ENCODE measurements around the gene PRR20C. TPM values are rescaled to one million over a fixed set of nuclear protein-coding genes. Genes with fewer than 3 reads are reported as not detected.
"Not testable (repeated sequence)": the region's sequence is repeated elsewhere in the genome, so short reads cannot be mapped to it uniquely, and the experiment has no call there.

Gene PRR20C
- total RNA-seq, 1 donor from 2014 or later, result not detected

DNA sequence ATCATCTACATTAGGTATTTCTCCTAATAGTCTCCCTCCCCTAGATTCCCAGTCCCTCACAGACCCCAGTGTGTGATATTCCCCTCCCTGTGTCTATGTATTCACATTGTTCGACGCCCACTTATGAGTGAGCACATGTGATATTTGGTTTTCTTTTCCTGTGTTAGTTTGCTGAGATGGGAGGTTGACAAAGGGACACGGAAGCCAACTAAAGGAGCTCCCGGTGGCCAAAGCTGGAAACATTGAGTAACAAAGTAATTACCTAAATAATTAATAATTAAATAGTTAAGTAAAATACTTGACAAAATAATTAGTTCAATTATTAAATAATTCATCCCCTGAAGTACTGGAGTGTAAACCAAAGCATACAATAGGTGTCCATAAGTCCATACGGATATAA is 14.9 kb upstream of the PRR20C start:
- Mint-ChIP-seq H3K27ac (ENCODE audit: unreplicated experiment) (no peak overlapping the region), H3K36me3 (ENCODE audit: low read depth) (no peaks in the 10 kb centered on the region), H3K9me3 (ENCODE audit: low read depth) (no peaks in the 10 kb centered on the region), H3K4me1 (ENCODE audit: low read depth) (no peaks in the 10 kb centered on the region), H3K4me3 (ENCODE audit: unreplicated experiment) (no peak overlapping the region), H3K27me3 (ENCODE audit: low read depth) (no peaks in the 10 kb centered on the region)
- TF ChIP-seq, protein P1, sequence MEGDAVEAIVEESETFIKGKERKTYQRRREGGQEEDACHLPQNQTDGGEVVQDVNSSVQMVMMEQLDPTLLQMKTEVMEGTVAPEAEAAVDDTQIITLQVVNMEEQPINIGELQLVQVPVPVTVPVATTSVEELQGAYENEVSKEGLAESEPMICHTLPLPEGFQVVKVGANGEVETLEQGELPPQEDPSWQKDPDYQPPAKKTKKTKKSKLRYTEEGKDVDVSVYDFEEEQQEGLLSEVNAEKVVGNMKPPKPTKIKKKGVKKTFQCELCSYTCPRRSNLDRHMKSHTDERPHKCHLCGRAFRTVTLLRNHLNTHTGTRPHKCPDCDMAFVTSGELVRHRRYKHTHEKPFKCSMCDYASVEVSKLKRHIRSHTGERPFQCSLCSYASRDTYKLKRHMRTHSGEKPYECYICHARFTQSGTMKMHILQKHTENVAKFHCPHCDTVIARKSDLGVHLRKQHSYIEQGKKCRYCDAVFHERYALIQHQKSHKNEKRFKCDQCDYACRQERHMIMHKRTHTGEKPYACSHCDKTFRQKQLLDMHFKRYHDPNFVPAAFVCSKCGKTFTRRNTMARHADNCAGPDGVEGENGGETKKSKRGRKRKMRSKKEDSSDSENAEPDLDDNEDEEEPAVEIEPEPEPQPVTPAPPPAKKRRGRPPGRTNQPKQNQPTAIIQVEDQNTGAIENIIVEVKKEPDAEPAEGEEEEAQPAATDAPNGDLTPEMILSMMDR (IDR thresholded peaks at IDR 0.05), result no peak
- no peak for DNase-seq (ENCODE audit: low spot score)

DNA sequence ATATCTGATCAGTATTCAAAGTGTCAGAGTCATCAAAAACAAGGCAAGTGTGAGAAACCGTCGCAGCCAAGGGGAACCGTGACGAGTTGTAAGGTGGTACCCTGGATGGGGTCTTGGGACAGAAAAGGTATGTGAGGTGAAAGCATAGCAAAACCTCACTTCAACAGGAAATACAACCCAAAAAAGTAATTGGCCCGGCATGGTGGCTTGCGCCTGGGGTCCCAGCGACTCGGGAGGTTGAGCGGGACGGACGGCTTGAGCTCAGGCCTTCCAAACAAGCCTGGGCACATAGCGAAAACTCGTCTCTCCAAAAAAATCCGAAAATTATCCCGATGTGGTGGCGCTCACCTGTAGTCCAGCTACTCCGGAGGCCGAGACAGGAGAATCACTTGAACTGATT is 14.1 kb upstream of the PRR20C start:
- not testable (repeated sequence) for H3K4me1 Mint-ChIP-seq (ENCODE audit: low read depth); H3K36me3 Mint-ChIP-seq (ENCODE audit: low read depth); H3K27me3 Mint-ChIP-seq (ENCODE audit: low read depth); H3K27ac Mint-ChIP-seq (ENCODE audit: unreplicated experiment); H3K4me3 Mint-ChIP-seq (ENCODE audit: unreplicated experiment); H3K9me3 Mint-ChIP-seq (ENCODE audit: low read depth)
- peak; percentile 71 for DNase-seq (ENCODE audit: low spot score)

DNA sequence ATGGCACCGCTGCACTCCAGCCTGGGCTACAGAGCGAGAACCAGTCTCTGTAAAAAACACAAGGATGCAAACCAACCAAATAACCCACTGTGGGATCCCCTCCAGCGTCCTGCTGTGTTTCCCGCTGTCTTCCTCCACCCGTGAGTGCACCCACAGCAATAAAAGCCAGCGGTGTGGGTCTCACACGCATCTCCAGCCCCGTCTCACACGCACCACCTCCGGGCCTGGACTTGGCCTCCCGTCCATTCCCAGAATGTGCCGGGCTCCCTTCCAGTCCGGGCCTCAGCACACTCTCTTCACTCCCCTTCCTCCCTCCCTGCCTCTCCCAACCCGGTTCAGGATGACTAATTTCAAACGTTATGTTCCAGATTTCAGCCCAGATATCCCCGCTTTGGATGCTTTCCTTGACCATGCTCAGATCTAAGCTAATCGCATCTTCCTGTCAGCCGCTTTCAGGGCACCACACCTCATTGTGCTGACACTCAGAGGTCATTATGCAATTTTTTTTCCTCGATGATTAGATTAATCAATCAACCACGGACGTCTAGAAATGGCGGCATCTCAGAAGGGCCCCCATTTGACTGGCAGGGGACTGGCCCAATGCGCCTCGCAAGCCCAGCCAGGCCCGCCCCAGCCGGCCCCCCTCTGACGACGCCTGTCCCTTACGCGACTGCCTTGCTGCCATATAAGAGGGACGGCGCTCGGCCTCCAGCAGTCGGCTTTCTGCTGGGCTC is 13.5 kb upstream of the PRR20C start, which contains the start of gene PRR20A:
PRR20A (plus strand) TSS at position 684 of the 734 bp plus-strand sequence. CDS start 387 bp downstream, outside the sequence.
- not testable (repeated sequence) for DNase-seq (ENCODE audit: low spot score)

DNA sequence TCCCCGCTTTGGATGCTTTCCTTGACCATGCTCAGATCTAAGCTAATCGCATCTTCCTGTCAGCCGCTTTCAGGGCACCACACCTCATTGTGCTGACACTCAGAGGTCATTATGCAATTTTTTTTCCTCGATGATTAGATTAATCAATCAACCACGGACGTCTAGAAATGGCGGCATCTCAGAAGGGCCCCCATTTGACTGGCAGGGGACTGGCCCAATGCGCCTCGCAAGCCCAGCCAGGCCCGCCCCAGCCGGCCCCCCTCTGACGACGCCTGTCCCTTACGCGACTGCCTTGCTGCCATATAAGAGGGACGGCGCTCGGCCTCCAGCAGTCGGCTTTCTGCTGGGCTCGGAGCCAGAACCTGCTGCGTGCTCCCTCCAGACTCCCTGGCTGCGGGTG is 6.7 kb upstream of the PRR20C start, which contains the start of gene PRR20B:
PRR20B (plus strand) TSS at position 301 of the 400 bp plus-strand sequence. CDS start 387 bp downstream, outside the sequence.
- not testable (repeated sequence) for H3K4me1 Mint-ChIP-seq (ENCODE audit: low read depth); H3K27me3 Mint-ChIP-seq (ENCODE audit: low read depth)

More for the DNA sequence above, 13.5 kb upstream of the PRR20C start, which contains the start of gene PRR20A:
- H3K36me3 Mint-ChIP-seq (ENCODE audit: low read depth); H3K27me3 Mint-ChIP-seq (ENCODE audit: low read depth); H3K4me3 Mint-ChIP-seq (ENCODE audit: unreplicated experiment); H3K9me3 Mint-ChIP-seq (ENCODE audit: low read depth); H3K27ac Mint-ChIP-seq (ENCODE audit: unreplicated experiment); H3K4me1 Mint-ChIP-seq (ENCODE audit: low read depth): not testable (repeated sequence)

DNA sequence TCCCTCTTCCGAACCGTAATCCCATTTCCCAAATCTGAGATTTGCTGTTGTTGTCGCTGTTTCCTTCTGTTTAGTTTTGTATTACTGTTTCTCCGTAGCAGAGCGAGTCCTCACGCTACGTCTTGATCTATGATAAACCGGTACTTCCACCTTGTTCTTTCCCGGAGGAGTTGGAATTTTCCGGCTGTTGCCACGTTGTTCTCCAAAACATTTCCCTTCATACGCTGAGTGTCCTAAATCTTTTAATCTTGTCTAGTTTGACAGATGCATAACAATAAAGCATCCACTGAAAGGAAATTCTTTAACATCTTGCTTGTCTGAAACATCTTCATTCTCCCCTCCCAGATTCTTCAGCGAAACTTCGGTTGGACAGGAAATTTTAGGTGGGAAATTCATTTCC is 5.8 kb upstream of the PRR20C start:
- not testable (repeated sequence) for H3K36me3 Mint-ChIP-seq (ENCODE audit: low read depth); H3K4me3 Mint-ChIP-seq (ENCODE audit: unreplicated experiment); H3K27ac Mint-ChIP-seq (ENCODE audit: unreplicated experiment); DNase-seq (ENCODE audit: low spot score); H3K4me1 Mint-ChIP-seq (ENCODE audit: low read depth); H3K9me3 Mint-ChIP-seq (ENCODE audit: low read depth); H3K27me3 Mint-ChIP-seq (ENCODE audit: low read depth)

More for the DNA sequence above, 6.7 kb upstream of the PRR20C start, which contains the start of gene PRR20B:
- H3K36me3 Mint-ChIP-seq (ENCODE audit: low read depth); H3K27ac Mint-ChIP-seq (ENCODE audit: unreplicated experiment); DNase-seq (ENCODE audit: low spot score); H3K9me3 Mint-ChIP-seq (ENCODE audit: low read depth); H3K4me3 Mint-ChIP-seq (ENCODE audit: unreplicated experiment): not testable (repeated sequence)

DNA sequence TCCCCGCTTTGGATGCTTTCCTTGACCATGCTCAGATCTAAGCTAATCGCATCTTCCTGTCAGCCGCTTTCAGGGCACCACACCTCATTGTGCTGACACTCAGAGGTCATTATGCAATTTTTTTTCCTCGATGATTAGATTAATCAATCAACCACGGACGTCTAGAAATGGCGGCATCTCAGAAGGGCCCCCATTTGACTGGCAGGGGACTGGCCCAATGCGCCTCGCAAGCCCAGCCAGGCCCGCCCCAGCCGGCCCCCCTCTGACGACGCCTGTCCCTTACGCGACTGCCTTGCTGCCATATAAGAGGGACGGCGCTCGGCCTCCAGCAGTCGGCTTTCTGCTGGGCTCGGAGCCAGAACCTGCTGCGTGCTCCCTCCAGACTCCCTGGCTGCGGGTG is 6.5 kb downstream of the PRR20C start, which contains the start of gene PRR20D:
PRR20D (plus strand) TSS at position 301 of the 400 bp plus-strand sequence. CDS start 387 bp downstream, outside the sequence.
- H3K4me3 Mint-ChIP-seq (ENCODE audit: unreplicated experiment); H3K27me3 Mint-ChIP-seq (ENCODE audit: low read depth); H3K9me3 Mint-ChIP-seq (ENCODE audit: low read depth); DNase-seq (ENCODE audit: low spot score); H3K4me1 Mint-ChIP-seq (ENCODE audit: low read depth); H3K36me3 Mint-ChIP-seq (ENCODE audit: low read depth); H3K27ac Mint-ChIP-seq (ENCODE audit: unreplicated experiment): not testable (repeated sequence)

DNA sequence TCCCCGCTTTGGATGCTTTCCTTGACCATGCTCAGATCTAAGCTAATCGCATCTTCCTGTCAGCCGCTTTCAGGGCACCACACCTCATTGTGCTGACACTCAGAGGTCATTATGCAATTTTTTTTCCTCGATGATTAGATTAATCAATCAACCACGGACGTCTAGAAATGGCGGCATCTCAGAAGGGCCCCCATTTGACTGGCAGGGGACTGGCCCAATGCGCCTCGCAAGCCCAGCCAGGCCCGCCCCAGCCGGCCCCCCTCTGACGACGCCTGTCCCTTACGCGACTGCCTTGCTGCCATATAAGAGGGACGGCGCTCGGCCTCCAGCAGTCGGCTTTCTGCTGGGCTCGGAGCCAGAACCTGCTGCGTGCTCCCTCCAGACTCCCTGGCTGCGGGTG is 13.0 kb downstream of the PRR20C start, which contains the start of gene PRR20E:
PRR20E (plus strand) TSS at position 301 of the 400 bp plus-strand sequence. CDS start 387 bp downstream, outside the sequence.
- H3K4me1 Mint-ChIP-seq (ENCODE audit: low read depth); H3K27ac Mint-ChIP-seq (ENCODE audit: unreplicated experiment); H3K9me3 Mint-ChIP-seq (ENCODE audit: low read depth); DNase-seq (ENCODE audit: low spot score); H3K4me3 Mint-ChIP-seq (ENCODE audit: unreplicated experiment); H3K27me3 Mint-ChIP-seq (ENCODE audit: low read depth); H3K36me3 Mint-ChIP-seq (ENCODE audit: low read depth): not testable (repeated sequence)

DNA sequence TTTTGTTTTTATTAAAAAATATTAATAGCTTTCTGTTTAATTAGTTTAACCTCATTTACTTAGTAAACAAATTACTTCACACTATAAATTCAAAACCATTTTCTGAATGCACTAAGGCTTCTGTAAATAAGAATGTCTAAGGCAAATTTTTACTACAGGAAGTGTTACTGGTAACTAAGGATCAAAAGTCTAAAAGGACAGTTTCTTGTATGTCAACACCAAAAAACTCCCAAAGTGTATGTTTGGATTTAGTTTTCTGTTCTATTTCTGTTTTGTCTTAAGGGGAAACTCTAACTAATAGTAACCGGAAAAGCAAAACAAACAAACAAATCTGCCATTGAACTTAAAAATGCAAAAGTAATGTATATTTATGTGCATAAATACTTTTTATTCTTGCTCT is 37.8 kb downstream of the PRR20C start:
- Mint-ChIP-seq H3K27me3 (ENCODE audit: low read depth) (no peaks in the 10 kb centered on the region), H3K36me3 (ENCODE audit: low read depth) (no peaks in the 10 kb centered on the region), H3K27ac (ENCODE audit: unreplicated experiment) (no peak overlapping the region), H3K9me3 (ENCODE audit: low read depth) (peaks cover 3% of the 10 kb centered on the region), H3K4me3 (ENCODE audit: unreplicated experiment) (no peak overlapping the region), H3K4me1 (ENCODE audit: low read depth) (no peaks in the 10 kb centered on the region)
- DNase-seq (ENCODE audit: low spot score), result no peak
- TF ChIP-seq, protein P1 (IDR thresholded peaks at IDR 0.05), result no peak

Other genes starting within 250 kb of the PRR20C start
- gene PRR20A, start 13.1 kb upstream of the PRR20C start, total RNA-seq, result not detected in 3 replicates
- gene PRR20B, start 6.6 kb upstream of the PRR20C start, total RNA-seq, result not detected in 3 replicates
- not detected in 3 replicates for gene PRR20D, start 6.6 kb downstream of the PRR20C start, total RNA-seq
- not detected in 3 replicates for gene PRR20E, start 13.1 kb downstream of the PRR20C start, total RNA-seq